BJ (cell line): ENCODE data around the gene PLD2. TPM values are rescaled to one million over a fixed set of nuclear protein-coding genes. Genes with fewer than 3 reads are reported as not detected.
"Not testable (repeated sequence)": the region's sequence is repeated elsewhere in the genome, so short reads cannot be mapped to it uniquely, and the experiment has no call there.

Source experiments
- CTCF ChIA-PET: fragments of 350-600 bp; formaldehyde crosslinking; extraction: SDS; loops from one replicate; lab custom pipeline; 2021; ENCODE audit warnings: antibody characterized with exemption, inconsistent platforms; lab: Yijun Ruan, JAX
- POLR2A ChIA-PET: fragments of 300-600 bp; sonication (Branson Sonifier 250); formaldehyde crosslinking; extraction: SDS; loops from one replicate; lab custom pipeline; 2021; ENCODE audit warnings: antibody characterized with exemption; lab: Charles Lee
- DNase-seq: peaks from one replicate; pipeline ENCODE4 v3.0.0-alpha.2; 2011; ENCODE audit warnings: low read depth
- H3K27me3 ChIP-seq: 2 replicates; pipeline ENCODE4 v1.6.0; 2011; ENCODE audit warnings: low read length; ENCODE audit not compliant: control insufficient read depth, insufficient read depth
- H3K36me3 ChIP-seq: 2 replicates; pipeline ENCODE4 v1.5.1; 2011; ENCODE audit warnings: low read length; ENCODE audit not compliant: control insufficient read depth, insufficient read depth
- H3K4me3 ChIP-seq: 2 replicates; pipeline ENCODE4 v1.5.1; 2011; ENCODE audit warnings: low read depth, mild to moderate bottlenecking, control low read depth, low read length
- CTCF ChIP-seq: IDR thresholded peaks from 2 replicates; pipeline ENCODE4 v1.5.1; 2011; ENCODE audit warnings: low read depth, mild to moderate bottlenecking, control low read depth, inconsistent platforms, low read length, moderate library complexity; ENCODE audit not compliant: insufficient read depth
- polyA plus RNA-seq: library from polyadenylated mRNA; depleted of rRNA; stranded (reverse); fragments of >200 nt; gene quantifications from 2 replicates; pipeline ENCODE4 v1.2.3, GENCODE V29; 2011

PLD2 gene
- polyA plus RNA-seq, 1 experiment, result 34.1 TPM

- no peak for DNase-seq
- no peak for TF ChIP-seq CTCF
- H3K4me3 ChIP-seq, result no peak overlapping the region
- H3K27me3 ChIP-seq, result no peaks in the 10 kb centered on the region
- ChIA-PET CTCF (interaction anchor here (0.6 to 2.5 kb wide), 3 partner anchors 23 to 67 kb away, joined by 3 to 10 read pairs (median 4); no protein-coding TSS in a partner anchor), POLR2A (no interaction called here)
- peaks cover 1% of the 10 kb centered on the region; the same call in 1 of the 2 replicates for H3K36me3 ChIP-seq
Observed at GRCh38 chr17:4856937-4857314, 50.0 kb downstream of the PLD2 start.

- not testable (repeated sequence) for H3K27me3 ChIP-seq, H3K36me3 ChIP-seq, DNase-seq, H3K4me3 ChIP-seq
- ChIA-PET POLR2A (interaction anchor here (0.6 kb wide), 1 partner anchor 61 kb away, joined by 5 read pairs; the partner anchor contains the start of gene PSMB6), CTCF (interaction anchor here (0.6 to 2.5 kb wide), 5 partner anchors 22 to 67 kb away, joined by 3 to 10 read pairs (median 4); partner anchors contain the start of gene CHRNE)
Observed at GRCh38 chr17:4857347-4857746, 50.4 kb downstream of the PLD2 start.

GRCh38 chr17:4858068-4858881 lies 51.3 kb downstream of the PLD2 start:
- H3K36me3 ChIP-seq, result peaks cover 1% of the 10 kb centered on the region; the same call in 1 of the 2 replicates
- ChIA-PET POLR2A (interaction anchor here (0.6 kb wide), 1 partner anchor 62 kb away, joined by 5 read pairs; the partner anchor contains the start of gene PSMB6), CTCF (interaction anchor here (0.6 to 2.5 kb wide), 7 partner anchors 9 to 68 kb away, joined by 3 to 10 read pairs (median 4); partner anchors contain the start of gene CHRNE)
- H3K4me3 ChIP-seq, result no peak overlapping the region
- H3K27me3 ChIP-seq, result no peaks in the 10 kb centered on the region
- TF ChIP-seq CTCF, result no peak
- DNase-seq, result no peak

- CTCF ChIA-PET, result interaction anchor here (0.6 to 1.5 kb wide), 4 partner anchors 9 to 39 kb away, joined by 3 to 4 read pairs (median 4); no protein-coding TSS in a partner anchor
Observed at GRCh38 chr17:4858882-4859260, 51.9 kb downstream of the PLD2 start.

More at GRCh38 chr17:4858882-4859260, 51.9 kb downstream of the PLD2 start:
- POLR2A ChIA-PET, result no interaction called here
- H3K36me3 ChIP-seq, result peaks cover 1% of the 10 kb centered on the region; the same call in 1 of the 2 replicates
- no peaks in the 10 kb centered on the region for H3K27me3 ChIP-seq
- H3K4me3 ChIP-seq, result no peak overlapping the region
- DNase-seq, result no peak
- TF ChIP-seq CTCF, result no peak
